Fibroblast of mammary gland (primary cell): ENCODE measurements around the gene NR6A1.

Source experiments
- DNase-seq: peaks from one replicate; pipeline ENCODE4 v3.0.0-alpha.2; 2010; ENCODE audit warnings: low read depth
- H3K4me3 ChIP-seq: 2 replicates; pipeline ENCODE4 v1.5.1; 2011; ENCODE audit warnings: low read depth, mild to moderate bottlenecking, low read length, moderate library complexity; ENCODE audit not compliant: control insufficient read depth
- TF ChIP-seq, protein P1 (sequence below): conservative IDR thresholded peaks from 2 replicates; pipeline ENCODE4 v1.5.1; 2011; ENCODE audit warnings: low read depth, low read length, inconsistent platforms; ENCODE audit not compliant: control insufficient read depth, insufficient read depth

Gene NR6A1

DNA sequence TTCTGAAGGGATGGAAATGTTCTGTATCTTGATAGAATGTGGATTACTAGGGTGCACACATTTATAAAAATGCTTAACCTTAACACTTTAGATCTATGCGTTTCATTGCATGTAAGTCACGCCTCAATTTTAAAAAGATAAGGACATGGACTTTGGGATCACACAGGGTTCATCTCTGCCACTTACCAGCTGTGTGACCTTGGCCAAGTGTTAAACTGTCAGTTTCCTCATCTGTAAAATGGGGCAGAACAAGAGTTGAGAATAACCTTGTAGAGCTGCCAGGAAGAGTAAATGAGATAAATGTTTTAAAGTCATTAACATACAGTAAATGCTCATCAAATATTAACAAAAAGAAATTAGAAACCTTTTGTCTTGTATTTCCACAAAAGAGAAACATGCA lies 53.5 kb downstream of the NR6A1 start:
- no peak overlapping the region for H3K4me3 ChIP-seq
- TF ChIP-seq, protein P1, sequence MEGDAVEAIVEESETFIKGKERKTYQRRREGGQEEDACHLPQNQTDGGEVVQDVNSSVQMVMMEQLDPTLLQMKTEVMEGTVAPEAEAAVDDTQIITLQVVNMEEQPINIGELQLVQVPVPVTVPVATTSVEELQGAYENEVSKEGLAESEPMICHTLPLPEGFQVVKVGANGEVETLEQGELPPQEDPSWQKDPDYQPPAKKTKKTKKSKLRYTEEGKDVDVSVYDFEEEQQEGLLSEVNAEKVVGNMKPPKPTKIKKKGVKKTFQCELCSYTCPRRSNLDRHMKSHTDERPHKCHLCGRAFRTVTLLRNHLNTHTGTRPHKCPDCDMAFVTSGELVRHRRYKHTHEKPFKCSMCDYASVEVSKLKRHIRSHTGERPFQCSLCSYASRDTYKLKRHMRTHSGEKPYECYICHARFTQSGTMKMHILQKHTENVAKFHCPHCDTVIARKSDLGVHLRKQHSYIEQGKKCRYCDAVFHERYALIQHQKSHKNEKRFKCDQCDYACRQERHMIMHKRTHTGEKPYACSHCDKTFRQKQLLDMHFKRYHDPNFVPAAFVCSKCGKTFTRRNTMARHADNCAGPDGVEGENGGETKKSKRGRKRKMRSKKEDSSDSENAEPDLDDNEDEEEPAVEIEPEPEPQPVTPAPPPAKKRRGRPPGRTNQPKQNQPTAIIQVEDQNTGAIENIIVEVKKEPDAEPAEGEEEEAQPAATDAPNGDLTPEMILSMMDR, result no peak
- DNase-seq, result no peak

- peak; percentile 76 for DNase-seq
- H3K4me3 ChIP-seq, result no peak overlapping the region
- TF ChIP-seq, protein P1, result no peak
Observed at GRCh38 chr9:124716808-124717207, 54.3 kb downstream of the NR6A1 start.

DNA sequence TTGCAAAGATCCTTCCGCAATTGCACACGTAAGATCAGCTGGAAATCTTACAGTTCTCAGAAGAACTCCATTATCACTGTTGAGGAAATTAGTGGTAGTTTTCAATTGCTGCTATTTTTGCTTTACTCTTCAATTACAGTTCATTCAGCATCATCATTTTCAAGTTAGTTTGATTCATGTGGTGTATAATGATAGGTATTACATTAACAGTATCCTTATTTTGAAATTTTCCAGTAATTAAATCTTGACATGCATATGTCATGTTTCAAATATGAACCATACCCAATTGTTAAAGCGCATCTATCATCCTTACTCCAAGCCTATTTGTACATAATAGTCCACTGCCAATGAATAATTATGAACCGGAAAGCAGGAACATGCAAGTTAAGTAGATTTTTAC lies 60.3 kb downstream of the NR6A1 start:
- TF ChIP-seq, protein P1, result no peak
- H3K4me3 ChIP-seq, result no peak overlapping the region
- no peak for DNase-seq

GRCh38 chr9:124709292-124709690 lies 61.8 kb downstream of the NR6A1 start:
- DNase-seq, result no peak
- TF ChIP-seq, protein P1, result no peak
- H3K4me3 ChIP-seq, result no peak overlapping the region

DNA sequence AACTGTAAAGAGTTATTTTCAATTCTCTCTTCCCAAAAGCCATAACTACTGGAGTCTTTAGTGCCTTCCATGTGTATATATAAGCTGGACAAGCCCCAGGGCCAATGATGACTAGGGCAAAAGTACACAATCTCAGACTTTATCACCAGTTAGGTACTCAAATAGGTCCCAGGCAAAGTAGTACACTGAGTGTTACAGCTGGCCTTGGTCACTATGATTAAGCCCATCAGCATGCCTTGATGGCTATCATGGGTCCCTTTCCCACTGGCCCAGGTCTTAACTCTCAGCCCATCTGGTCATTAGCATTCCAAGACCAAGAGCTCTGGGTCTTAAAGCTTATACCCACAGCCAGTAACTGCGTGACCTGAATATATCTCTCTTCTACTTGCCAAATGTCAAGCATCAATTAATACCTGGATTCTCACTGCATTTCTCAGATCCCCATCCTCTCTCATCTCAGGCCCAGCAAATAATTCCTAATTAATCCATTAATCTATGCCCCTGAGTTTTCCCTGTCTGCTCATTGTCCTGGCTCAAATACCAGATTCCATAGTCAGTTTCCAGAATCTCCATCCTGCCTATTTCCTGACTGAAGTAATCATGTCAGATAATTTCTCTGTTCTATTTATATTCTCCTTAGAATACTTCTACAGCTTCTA lies 62.3 kb downstream of the NR6A1 start:
- H3K4me3 ChIP-seq, result no peak overlapping the region
- TF ChIP-seq, protein P1, result no peak
- peak; percentile 31 for DNase-seq

GRCh38 chr9:124708074-124708473 lies 63.0 kb downstream of the NR6A1 start:
- TF ChIP-seq, protein P1, result no peak
- no peak overlapping the region for H3K4me3 ChIP-seq
- DNase-seq, result no peak

DNA sequence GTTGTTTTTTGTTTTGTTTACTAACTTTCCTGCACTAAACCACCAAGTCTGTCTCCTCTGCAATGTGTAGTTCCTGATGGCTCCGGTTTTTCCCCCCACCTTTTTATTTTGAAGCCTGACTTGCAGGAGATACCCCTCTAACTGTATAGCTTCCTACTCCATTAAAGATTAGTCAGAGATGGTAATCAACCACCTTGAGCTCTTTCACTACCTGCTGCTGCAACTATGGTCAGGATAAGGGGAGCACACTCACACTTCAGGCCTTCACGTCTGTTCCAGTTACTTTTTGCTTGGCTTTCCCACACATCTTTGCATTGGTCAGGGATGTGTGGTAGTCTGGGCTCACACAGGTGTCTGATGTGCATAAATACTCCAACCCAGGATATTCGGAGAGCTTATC lies 63.4 kb downstream of the NR6A1 start:
- no peak for DNase-seq
- TF ChIP-seq, protein P1, result no peak
- no peak overlapping the region for H3K4me3 ChIP-seq
